HL-60/S4 treated with retinoic acid at 250 ng/mL for 4 days and 3 days (cell line): ENCODE results near the gene PKNOX1.
"Not testable (repeated sequence)": the region's sequence is repeated elsewhere in the genome, so short reads cannot be mapped to it uniquely, and the experiment has no call there.

Source experiments
- in situ Hi-C: fragments of 300-500 bp; cut with MboI; formaldehyde crosslinking; loops from 2 replicates; pipeline ENCODE4 v1.7.0; 2022; ENCODE audit warnings: low sequenced_read_pairs

PKNOX1 gene, protein sequence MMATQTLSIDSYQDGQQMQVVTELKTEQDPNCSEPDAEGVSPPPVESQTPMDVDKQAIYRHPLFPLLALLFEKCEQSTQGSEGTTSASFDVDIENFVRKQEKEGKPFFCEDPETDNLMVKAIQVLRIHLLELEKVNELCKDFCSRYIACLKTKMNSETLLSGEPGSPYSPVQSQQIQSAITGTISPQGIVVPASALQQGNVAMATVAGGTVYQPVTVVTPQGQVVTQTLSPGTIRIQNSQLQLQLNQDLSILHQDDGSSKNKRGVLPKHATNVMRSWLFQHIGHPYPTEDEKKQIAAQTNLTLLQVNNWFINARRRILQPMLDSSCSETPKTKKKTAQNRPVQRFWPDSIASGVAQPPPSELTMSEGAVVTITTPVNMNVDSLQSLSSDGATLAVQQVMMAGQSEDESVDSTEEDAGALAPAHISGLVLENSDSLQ

DNA sequence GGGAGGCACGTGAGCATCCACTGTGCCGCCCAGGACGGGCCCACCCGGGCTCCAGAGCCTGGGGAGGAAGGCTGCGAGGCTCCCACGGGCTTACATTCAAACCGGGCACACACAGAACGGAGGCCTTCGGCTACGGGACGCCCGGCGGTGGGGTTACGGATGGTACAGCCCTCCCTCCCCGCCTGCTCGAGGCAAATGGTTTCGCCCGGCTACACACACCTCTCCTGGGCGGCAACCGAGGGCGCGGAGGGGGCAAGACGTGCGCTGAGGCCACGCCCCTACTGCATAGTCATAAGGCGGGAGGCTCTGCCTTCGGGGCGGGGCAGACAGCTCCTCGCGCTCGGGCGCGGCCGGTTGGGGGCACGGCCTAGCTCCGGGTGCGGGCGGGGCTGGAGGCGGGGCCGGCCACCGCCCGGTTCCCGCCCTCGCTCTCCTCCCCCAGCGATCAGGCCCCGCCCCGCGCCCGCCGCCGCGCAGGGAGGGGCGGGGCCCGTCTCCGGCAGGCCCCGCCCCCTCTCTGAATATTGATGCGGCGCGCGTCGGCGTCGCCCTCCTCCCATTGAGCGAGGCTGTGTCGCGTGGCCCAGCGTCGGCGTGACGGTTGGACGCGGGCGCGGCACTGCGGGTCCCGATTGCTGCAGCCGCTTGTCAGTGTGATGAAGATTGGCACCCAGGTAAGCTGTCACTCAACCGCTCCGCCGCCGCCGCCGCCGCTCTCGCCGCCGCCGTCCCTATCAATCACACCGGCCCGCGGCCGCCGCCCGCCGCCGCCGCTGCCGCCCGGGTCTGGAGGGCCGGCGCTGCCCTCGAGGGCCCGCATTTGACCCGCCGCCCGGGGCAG lies at the start of gene PKNOX1:
PKNOX1 (plus strand) TSS at position 572 of the 841 bp plus-strand sequence. CDS start 29,820 bp downstream, outside the sequence.
- in situ Hi-C loops, result loop anchor here (25.0 kb wide), 3 partner anchors 112 to 813 kb away; partner anchors contain the start of genes CSTB and RRP1

DNA sequence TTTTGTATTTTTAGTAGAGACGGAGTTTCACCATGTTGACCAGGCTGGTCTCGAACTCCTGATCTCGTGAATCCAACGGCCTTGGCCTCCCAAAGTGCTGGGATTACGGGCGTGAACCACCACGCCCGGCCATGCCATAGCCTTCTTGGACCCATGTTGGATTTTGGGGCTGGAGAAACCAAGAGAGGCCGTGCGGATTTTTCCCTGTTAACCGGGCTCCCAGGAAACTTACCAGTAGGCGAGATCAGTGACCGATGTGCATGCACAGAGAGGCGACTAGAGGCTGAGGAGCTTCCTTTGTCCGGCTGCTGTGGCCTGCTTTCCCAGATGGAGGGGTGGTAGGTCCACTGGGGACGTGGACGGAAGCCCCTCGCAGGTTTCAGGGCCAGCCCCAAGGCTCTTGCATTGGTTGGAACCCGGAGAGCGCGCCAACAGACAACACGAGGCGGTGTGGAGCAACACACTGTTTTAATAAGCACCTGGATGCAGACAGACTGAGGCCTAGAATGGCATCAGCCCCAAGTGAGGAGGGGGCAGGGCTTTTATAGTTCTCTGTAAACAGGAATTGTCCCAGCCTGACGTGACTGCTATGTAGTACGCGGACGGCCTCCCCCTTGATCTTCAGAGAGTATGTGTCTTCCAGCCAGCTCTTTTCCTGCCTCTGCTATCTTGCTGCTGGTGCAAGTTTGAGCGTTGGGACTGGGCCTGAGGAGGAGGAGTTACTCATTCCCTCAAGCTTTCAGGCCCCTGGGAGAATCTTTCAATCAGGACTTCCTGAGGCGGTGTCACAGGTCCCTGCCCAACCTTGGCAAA lies 49.0 kb upstream of the PKNOX1 start, which contains the start of gene ERVH48-1:
ERVH48-1 (minus strand) TSS at position 517 of the 813 bp plus-strand sequence. CDS start 6,624 bp downstream, outside the sequence.
- in situ Hi-C loops, result no loop called here

DNA sequence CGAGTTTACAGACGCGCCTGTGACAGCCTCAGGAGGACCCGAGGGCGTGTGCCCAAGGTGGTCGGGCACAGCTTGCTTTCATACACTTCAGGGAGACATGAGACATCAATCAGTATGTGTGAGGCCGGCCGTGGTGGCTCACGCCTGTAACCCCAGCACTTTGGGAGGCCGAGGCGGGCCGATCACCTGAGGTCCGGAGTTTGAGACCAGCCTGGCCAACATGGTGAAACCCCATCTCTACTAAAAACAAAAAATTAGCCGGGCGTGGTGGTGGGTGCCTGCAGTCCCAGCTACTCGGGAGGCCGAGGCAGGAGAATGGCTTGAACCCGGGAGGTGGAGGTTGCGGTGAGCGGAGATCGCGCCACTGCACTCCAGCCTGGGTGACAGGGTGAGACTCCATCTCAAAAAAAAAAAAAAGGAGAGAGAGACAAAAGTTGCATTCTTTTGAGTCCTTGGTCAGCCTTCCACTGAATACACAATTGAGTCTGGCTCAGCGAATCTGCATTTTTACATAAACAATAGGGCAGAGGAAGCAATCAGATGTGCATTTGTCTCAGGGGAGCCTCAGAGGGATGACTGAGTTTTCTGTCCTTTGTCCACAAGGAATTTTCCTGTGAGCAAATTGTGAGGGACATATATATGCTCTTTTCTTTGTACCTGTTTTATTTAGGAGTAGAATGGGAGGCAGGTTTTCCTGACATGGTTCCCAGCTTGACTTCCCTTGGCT lies 46.7 kb upstream of the PKNOX1 start:
- in situ Hi-C loops, result not testable (repeated sequence)

DNA sequence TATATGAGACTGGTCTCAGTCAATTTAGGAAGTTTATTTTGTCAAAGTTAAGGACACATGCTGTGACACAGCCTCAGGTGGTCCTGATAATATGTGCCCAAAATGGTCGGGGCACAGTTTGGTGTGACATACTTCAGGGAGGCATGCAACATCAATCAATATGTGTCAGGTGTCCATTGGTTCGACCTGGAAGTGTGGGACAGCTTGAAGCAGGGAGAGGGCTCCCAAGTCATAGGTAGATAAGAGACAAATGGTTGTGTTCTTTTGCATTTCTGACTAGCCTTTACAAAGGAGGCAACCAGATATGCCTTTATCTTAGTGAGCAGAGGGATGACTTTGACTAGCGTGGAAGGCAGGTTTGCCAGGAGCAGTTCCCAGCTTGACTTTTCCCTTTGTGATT lies 44.4 kb upstream of the PKNOX1 start:
- in situ Hi-C loops, result no loop called here

DNA sequence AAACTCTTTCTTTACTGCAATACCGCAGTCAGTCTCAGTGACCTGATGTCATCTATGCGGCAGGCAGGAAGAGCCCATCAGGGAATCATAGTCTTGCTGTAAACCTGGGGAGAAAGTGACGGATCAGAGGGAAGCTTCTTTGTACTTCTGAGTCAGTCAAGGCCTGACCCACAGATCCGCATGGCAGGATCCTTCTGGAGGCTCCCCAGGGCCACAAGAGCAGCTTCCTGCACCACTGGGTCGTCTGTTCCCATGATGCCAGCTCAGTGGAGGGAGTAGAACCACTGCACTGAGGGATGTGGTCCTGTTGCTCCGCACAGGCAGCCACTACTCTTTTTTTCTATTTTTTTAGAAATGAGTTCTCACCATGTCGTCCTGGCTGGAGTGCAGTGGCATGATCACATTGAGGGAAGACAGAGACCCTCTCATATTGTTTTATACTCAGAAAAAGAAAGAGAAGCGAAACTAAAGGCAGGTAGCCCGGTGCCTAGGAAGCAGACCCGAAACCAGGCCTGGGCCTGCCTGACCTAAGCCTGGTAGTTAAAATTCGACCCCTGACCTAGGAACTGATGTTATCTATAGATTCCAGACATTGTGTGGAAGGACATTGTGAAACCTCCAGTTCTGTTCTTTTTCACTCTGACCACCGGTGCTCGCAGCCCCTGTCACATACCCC lies 42.7 kb upstream of the PKNOX1 start:
- in situ Hi-C loops, result no loop called here

DNA sequence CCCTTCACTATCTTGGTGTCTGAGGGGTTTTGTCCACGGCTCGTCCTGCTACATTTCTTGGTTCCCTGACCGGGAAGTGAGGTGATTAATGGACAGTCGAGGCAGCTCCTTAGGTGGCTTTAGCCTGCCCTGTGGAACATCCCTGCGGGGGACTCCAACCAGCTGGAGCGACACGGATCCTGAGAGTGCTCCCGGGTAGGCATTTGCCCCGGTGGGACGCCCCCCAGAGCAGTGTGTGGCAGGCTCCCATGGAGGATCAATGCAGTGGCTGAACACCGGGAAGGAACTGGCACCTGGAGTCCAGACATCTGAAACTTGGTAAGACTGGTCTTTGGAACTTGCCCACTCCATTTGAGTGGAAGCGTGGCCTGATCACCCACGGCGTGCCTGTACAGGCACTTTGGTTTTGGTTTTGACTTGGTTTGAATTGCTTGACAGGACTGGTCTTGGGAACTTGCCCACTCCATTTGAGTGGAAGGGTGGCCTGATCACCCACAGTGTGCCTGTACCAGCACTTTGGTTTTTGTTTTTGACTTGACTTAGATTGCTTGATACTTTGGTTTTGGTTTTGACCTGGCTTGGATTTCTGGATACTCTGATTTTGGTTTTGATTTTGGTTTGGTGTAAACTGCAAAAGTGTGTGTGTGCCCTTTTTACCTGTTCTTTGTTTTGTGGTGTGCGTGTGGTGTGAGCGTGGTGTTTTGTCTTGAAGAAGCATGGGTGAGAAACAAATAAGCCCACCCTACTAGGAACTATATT lies 41.8 kb upstream of the PKNOX1 start:
- in situ Hi-C loops, result not testable (repeated sequence)

DNA sequence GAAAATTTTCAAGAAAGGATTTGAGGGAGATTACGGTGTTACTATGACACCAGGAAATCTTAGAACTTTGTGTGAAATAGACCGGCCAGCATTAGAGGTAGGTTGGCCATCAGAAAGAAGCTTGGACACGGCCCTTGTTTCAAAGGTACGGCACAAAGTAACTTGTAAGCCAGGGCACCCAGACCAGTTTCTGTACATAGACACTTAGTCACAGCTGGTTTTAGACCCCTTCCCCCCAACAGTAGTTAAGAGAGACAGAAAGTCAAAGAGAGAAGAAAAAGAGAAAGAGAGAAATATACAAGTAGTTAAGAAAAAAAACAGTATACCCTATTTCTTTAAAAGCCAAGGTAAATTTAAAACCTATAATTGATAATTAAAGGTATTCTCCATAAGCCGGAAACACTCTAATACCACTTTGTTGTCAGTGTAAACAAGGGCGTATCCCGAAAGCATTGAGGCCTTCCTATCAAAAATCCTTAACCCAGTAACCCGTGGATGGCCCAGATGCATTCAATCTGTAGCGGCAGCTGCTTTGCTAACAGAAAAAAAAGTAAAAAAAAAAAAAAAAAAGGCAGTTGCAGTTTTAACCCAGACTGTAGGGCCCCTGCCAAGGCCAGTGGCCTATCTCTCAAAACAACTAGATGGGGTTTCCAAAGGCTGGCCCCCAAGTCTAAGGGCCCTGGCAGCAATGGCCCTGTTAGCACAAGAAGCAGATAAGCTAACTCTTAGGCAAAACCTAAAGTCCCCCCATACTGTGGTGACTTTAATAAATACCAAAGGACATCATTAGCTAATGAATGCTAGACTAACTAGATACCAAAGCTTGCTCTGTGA lies 41.0 kb upstream of the PKNOX1 start:
- in situ Hi-C loops, result not testable (repeated sequence)

DNA sequence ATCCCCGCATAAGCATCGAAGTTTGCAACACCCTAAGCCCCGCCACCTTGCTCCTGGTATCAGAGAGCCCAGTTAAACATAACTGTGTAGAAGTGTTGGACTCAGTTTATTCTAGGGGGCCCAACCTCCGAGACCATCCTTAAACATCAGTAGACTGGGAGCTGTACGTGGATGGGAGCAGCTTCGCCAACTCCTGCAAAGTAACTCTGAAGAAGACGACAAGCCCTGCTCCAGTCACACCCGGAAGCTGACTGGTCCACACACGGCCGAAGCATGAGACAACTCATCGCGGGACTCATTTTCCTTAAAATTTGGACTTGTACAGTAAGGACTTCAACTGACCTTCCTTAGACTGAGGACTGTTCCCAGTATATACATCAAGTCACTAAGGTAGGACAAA lies 40.4 kb upstream of the PKNOX1 start:
- in situ Hi-C loops, result not testable (repeated sequence)

DNA sequence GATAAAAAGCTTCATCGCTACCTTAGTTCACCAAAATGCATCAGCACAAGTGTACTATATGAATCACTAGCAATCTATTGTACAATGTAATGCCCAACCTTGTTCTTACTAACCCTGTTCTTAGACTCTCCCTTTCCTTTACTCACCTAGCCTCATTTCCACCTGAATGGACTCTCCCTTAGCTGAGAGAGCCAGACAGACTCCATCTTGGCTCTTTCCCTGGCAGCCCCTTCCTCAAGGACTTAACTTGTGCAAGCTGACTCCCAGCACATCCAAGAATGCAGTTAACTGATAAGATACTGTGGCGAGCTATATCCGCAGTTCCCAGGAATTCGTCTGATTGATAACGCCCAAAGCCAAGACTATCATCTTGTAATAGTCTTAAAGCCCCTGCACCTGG lies 38.0 kb upstream of the PKNOX1 start:
- in situ Hi-C loops, result not testable (repeated sequence)

DNA sequence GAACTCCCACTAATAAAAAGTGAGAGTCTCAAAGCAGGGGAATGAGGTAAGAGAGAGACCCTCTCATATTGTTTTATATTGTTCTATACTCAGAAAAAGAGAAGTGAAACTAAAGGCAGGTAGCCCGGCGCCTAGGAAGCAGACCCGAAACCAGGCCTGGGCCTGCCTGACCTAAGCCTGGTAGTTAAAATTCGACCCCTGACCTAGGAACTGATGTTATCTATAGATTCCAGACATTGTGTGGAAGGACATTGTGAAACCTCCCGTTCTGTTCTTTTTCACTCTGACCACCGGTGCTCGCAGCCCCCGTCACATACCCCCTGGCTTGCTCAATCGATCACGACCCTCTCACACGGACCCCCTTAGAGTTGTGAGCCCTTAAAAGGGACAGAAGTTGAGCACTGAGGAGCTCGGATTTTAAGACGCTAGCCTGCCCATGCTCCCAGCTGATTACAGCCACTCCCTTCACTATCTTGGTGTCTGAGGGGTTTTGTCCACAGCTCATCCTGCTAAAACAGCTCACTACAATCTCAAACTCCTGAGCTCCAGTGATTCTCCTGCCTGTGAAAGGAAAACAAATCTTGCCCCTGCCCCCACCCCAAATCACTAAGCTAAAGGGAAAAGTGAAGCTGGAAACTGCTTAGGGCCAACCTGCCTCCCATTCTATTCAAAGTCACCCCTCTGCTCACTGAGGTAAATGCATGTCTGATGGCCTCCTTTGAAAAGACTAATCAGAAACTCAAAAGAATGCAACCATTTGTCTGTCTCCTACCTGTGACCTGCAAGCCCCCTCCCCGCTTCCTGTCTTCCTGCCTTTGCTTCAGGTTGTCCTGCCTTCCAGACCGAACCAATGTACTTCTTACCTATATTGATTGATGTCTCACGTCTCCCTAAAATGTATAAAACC lies 37.1 kb upstream of the PKNOX1 start:
- in situ Hi-C loops, result not testable (repeated sequence)

DNA sequence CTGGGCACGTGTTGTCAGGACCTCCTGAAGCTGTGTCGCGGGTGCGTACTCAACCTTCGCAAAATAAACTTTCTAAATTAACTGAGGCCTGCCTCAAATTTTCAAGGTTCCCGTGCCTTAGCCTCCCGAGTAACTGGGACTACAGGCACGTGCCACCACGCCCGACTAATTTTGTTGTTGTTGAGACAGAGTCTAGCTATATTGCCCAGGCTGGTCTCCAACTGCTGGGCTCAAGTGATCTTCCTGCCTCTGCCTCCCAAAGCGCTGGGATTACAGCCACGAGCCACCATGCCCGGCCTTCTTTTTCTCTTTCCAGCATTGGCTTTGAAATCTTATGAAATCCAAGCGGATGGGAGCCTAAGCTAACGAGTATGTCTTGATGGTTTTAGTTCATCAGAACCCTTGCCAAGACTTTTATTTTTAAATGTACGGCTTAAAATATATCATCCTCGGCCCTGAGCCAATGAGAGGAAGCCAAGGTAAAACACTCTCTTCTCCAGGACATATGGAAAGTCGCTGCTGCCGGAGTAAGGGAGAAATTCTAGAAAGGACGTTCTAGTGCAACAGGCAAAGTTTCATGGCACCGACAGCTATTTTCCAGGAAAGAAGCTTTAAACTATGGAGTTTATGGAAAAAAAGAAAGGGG lies 36.3 kb upstream of the PKNOX1 start:
- in situ Hi-C loops, result no loop called here

DNA sequence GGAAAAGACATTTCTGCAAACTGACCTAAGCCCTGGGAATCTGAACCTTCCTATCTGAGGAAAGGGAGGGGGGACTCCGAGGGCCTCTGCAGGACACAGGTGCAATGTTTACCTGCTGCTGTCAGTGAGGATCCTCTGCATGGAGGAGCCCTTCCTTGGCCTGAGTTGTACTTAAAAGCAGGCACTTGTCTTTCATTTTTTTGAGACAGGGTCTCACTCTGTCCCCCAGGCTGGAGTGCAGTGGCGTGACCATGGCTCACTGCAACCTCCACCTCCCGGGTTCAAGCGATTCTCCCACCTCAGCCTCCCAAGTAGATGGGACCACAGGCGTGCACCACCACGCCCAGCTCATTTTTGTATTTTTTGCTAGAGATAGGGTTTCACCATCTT lies 35.8 kb upstream of the PKNOX1 start:
- in situ Hi-C loops, result not testable (repeated sequence)

DNA sequence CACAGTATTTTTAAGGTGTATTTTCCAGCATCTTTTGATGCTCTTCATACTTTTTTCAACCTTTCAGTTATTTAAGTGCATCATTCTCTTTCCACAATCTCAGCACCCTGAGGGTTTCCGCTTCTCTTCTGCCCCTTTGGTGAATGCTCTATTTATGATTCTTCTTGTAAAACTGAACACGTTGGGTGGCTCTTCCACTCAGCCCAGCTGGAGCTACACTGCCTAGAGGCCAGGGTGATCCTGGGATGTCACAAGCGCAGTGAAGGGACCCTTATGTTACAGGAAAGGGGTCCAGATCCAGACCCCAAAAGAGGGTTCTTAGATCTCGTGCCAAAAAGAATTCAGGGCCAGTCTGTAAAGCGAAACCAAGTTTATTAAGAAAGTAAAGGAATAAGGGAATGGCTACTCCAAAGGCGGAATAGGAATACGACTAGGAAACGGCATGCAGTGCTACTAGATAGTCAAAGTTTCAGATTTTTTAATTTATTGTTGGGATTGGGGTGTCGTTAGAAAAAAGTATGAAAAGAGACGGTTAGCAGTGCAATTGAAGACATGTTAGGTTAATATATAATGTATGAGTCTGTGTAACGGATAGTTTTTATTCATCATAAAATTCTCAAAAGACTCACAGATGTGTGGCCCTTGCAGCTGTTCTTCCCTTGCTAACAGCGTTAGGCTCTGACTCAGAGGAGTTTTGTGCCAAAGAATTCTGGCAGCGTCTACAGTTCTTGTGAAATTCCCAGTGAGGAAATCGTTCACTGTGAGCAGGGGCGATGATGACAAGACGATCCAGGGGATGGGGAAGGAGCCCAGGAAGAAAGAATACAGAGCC lies 34.6 kb upstream of the PKNOX1 start:
- in situ Hi-C loops, result no loop called here

DNA sequence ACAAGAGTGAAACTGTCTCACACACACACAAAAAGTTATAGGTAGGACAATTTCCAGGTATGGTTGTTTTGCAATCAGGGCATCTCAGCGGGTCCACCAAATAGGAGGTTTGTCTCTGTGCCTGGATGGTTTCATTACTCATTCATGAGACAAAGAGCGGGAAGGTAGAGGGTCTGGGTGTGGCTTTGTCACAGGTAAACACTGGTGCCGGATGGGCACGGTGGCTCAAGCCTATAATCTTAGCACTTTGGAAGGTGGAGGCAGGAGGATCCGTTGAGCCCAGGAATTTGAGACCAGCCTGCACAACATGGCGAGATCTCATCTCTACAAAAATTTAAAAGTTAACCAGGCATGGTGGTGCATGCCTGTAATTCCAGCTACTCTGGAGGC lies 32.7 kb upstream of the PKNOX1 start:
- in situ Hi-C loops, result no loop called here

DNA sequence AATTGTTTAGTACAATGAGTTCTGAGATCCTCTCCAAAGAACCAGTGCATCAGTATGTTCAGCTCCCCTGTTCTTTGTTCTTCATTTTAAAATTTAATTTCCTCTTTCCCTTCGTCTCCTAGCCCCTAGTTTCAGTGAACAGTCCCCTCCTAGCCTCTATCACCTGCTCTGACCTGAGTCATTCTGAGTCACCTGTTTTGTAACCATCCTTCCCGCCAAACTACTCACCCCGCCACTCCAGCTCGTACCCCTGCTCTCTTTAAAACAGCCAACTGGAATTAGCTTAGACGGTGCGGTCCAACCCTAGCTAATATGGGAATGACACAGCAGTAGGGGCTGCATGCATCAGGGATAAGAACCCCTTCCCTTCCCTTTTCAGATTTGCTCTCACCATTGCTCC lies 32.1 kb upstream of the PKNOX1 start:
- in situ Hi-C loops, result no loop called here
